DND-41 (cell line): ENCODE measurements around the gene HNRNPAB.

Source experiments
- ATAC-seq: fragments of 200-7000 bp; cut with Tn5 transposase; 3 replicates; pipeline ENCODE4 v1.9.1; 2021; ENCODE audit warnings: low read depth; ENCODE audit not compliant: insufficient read depth
- DNase-seq: peaks from one replicate; pipeline ENCODE4 v3.0.0-alpha.2; 2020
- H2AFZ ChIP-seq: 2 replicates; pipeline ENCODE4 v1.6.0; 2012; ENCODE audit warnings: low read depth, low read length
- H3K27ac ChIP-seq: 2 replicates; pipeline ENCODE4 v1.5.1; 2012; ENCODE audit warnings: low read length, inconsistent platforms
- H3K27me3 ChIP-seq: fragments of 200-600 bp; sonication (generic); 2 replicates; pipeline ENCODE4 v1.6.0; 2012; ENCODE audit warnings: low read length, mild to moderate bottlenecking, inconsistent platforms; ENCODE audit not compliant: insufficient read depth, poor library complexity
- H3K36me3 ChIP-seq: 2 replicates; pipeline ENCODE4 v1.5.1; 2012; ENCODE audit warnings: low read length, inconsistent platforms; ENCODE audit not compliant: insufficient read depth
- H3K4me1 ChIP-seq: 2 replicates; pipeline ENCODE4 v1.5.1; 2012; ENCODE audit warnings: mild to moderate bottlenecking, low read length; ENCODE audit not compliant: insufficient read depth
- H3K4me2 ChIP-seq: 2 replicates; pipeline ENCODE4 v1.6.0; 2012; ENCODE audit warnings: mild to moderate bottlenecking, moderate library complexity, low read length, inconsistent platforms; ENCODE audit not compliant: insufficient read depth
- H3K4me3 ChIP-seq, 2 experiments: fragments of 200-600 bp in 1 of 2; shearing (Covaris generic) in 1 of 2; 2 replicates each; pipeline ENCODE4 v1.5.1; 2012 to 2016; ENCODE audit warnings: inconsistent platforms in 2 of 2, low read length in 2 of 2, mild to moderate bottlenecking in 2 of 2, low read depth in 1 of 2, moderate library complexity in 1 of 2
- H3K79me2 ChIP-seq: 2 replicates; pipeline ENCODE4 v1.6.0; 2012; ENCODE audit warnings: low read length, inconsistent platforms; ENCODE audit not compliant: insufficient read depth
- H3K9ac ChIP-seq: 2 replicates; pipeline ENCODE4 v1.6.0; 2012; ENCODE audit warnings: low read depth, mild to moderate bottlenecking, inconsistent platforms, low read length, moderate library complexity
- H3K9me3 ChIP-seq: 2 replicates; pipeline ENCODE4 v1.5.1; 2012; ENCODE audit warnings: low read length, moderate library complexity, mild to moderate bottlenecking, inconsistent platforms; ENCODE audit not compliant: insufficient read depth, severe bottlenecking
- H4K20me1 ChIP-seq: 2 replicates; pipeline ENCODE4 v1.6.0; 2012; ENCODE audit warnings: low read length; ENCODE audit not compliant: insufficient read depth
- EZH2 ChIP-seq: IDR thresholded peaks from 3 replicates; pipeline ENCODE4 v1.6.1; 2012; ENCODE audit warnings: borderline replicate concordance, low read depth, mild to moderate bottlenecking, moderate library complexity, low read length, inconsistent platforms; ENCODE audit not compliant: severe bottlenecking
- TF ChIP-seq, protein P1 (sequence below): IDR thresholded peaks from 2 replicates; pipeline ENCODE4 v1.5.1; 2012; ENCODE audit warnings: borderline replicate concordance, low read length, moderate library complexity, mild to moderate bottlenecking; ENCODE audit not compliant: poor library complexity, severe bottlenecking; ENCODE audit errors: extremely low read depth

Gene HNRNPAB

GRCh38 chr5:178240341-178240741, 36.0 kb downstream of the HNRNPAB start:
- Histone ChIP-seq H3K9me3 (no peaks in the 10 kb centered on the region), H3K79me2 (no peaks in the 10 kb centered on the region), H3K4me2 (no peak overlapping the region), H4K20me1 (no peaks in the 10 kb centered on the region), H3K4me3 (no peak overlapping the region), H3K4me1 (peaks cover 14% of the 10 kb centered on the region), H3K27ac (no peak overlapping the region), H3K27me3 (no peaks in the 10 kb centered on the region), H3K9ac (no peak overlapping the region), H3K36me3 (no peaks in the 10 kb centered on the region), H2AFZ (no peak overlapping the region)
- no peak for DNase-seq
- TF ChIP-seq, protein P1, sequence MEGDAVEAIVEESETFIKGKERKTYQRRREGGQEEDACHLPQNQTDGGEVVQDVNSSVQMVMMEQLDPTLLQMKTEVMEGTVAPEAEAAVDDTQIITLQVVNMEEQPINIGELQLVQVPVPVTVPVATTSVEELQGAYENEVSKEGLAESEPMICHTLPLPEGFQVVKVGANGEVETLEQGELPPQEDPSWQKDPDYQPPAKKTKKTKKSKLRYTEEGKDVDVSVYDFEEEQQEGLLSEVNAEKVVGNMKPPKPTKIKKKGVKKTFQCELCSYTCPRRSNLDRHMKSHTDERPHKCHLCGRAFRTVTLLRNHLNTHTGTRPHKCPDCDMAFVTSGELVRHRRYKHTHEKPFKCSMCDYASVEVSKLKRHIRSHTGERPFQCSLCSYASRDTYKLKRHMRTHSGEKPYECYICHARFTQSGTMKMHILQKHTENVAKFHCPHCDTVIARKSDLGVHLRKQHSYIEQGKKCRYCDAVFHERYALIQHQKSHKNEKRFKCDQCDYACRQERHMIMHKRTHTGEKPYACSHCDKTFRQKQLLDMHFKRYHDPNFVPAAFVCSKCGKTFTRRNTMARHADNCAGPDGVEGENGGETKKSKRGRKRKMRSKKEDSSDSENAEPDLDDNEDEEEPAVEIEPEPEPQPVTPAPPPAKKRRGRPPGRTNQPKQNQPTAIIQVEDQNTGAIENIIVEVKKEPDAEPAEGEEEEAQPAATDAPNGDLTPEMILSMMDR, result no peak
- no peak for ATAC-seq

DNA sequence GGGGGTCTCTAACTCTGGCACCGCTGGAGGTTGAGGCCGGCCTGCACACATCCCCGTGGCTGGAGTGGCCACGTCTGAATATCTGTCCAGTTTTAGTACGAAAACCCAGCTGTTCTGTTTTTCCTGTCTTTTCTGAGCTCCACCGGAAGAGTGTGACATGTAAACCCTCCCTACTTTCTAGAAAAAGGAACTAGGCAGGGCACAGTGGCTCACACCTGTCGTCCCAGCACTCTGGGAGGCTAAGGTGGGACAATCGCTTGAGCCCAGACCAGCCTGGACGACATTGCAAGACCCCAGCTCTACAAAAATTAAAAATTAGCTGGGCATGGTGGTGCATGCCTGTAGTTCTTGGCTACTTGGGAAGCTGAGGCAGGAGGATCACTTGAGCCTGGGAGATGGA, 36.4 kb downstream of the HNRNPAB start:
- H3K27me3 ChIP-seq, result no peaks in the 10 kb centered on the region
- H4K20me1 ChIP-seq, result no peaks in the 10 kb centered on the region
- no peak overlapping the region for H3K27ac ChIP-seq
- H2AFZ ChIP-seq, result no peak overlapping the region
- TF ChIP-seq, protein P1, result no peak
- no peak for TF ChIP-seq EZH2
- no peak for DNase-seq
- no peak overlapping the region for H3K4me3 ChIP-seq
- peak; percentile 8; the same call in 1 of the 3 replicates for ATAC-seq
- no peaks in the 10 kb centered on the region for H3K9me3 ChIP-seq
- H3K79me2 ChIP-seq, result no peaks in the 10 kb centered on the region
- peaks cover 14% of the 10 kb centered on the region for H3K4me1 ChIP-seq
- H3K9ac ChIP-seq, result no peak overlapping the region
- H3K4me2 ChIP-seq, result no peak overlapping the region
- no peaks in the 10 kb centered on the region for H3K36me3 ChIP-seq

- Histone ChIP-seq H3K4me2 (no peak overlapping the region), H2AFZ (no peak overlapping the region), H3K9ac (no peak overlapping the region), H3K27ac (no peak overlapping the region), H3K4me1 (peaks cover 14% of the 10 kb centered on the region), H3K79me2 (no peaks in the 10 kb centered on the region), H3K27me3 (no peaks in the 10 kb centered on the region), H3K4me3 (no peak overlapping the region), H4K20me1 (no peaks in the 10 kb centered on the region), H3K9me3 (no peaks in the 10 kb centered on the region), H3K36me3 (no peaks in the 10 kb centered on the region)
- ATAC-seq (peak; percentile 82), DNase-seq (peak; percentile 60)
- TF ChIP-seq EZH2, result no peak
Measured at GRCh38 chr5:178241231-178241663, 36.9 kb downstream of the HNRNPAB start.

GRCh38 chr5:178241688-178242231, 37.4 kb downstream of the HNRNPAB start:
- H3K36me3 ChIP-seq, result no peaks in the 10 kb centered on the region
- H3K27me3 ChIP-seq, result no peaks in the 10 kb centered on the region
- no peak overlapping the region for H3K4me3 ChIP-seq
- no peak overlapping the region for H2AFZ ChIP-seq
- no peak for DNase-seq
- no peak overlapping the region for H3K9ac ChIP-seq
- no peak for TF ChIP-seq EZH2
- TF ChIP-seq, protein P1, result no peak
- peaks cover 14% of the 10 kb centered on the region for H3K4me1 ChIP-seq
- H3K79me2 ChIP-seq, result no peaks in the 10 kb centered on the region
- H3K9me3 ChIP-seq, result no peaks in the 10 kb centered on the region
- ATAC-seq, result peak; percentile 23; the same call in 1 of the 3 replicates
- H3K27ac ChIP-seq, result no peak overlapping the region; the same call in 1 of the 2 replicates
- H4K20me1 ChIP-seq, result no peaks in the 10 kb centered on the region
- no peak overlapping the region for H3K4me2 ChIP-seq
